Ovary (tissue), 1 donor: ENCODE results near the gene NEK9.

Source experiments
- EP300 ChIP-seq: sonication (generic); formaldehyde crosslinking; IDR thresholded peaks from one replicate; pipeline ENCODE4 v1.6.1; 2017; ENCODE audit warnings: antibody characterized with exemption
- POLR2A ChIP-seq: fragments of 450-650 bp; IDR thresholded peaks from one replicate; pipeline ENCODE4 v1.6.1; 2017; ENCODE audit warnings: antibody characterized with exemption, mild to moderate bottlenecking, moderate library complexity

GRCh38 chr14:75153295-75153694, 26.4 kb upstream of the NEK9 start:
- TF ChIP-seq POLR2A (no peak), EP300 (no peak)
